ENCODE results near the gene PHF2.

Gene PHF2

GRCh38 chr9:93701494-93702218, 125.3 kb downstream of the PHF2 start:
- DNase-seq (ENCODE audit: low spot score) = peak; percentile 9

GRCh38 chr9:93702261-93702660, 125.9 kb downstream of the PHF2 start:
- peak; percentile 24 for DNase-seq (ENCODE audit: low spot score)

GRCh38 chr9:93708289-93708986, 132.1 kb downstream of the PHF2 start:
- DNase-seq (ENCODE audit: low spot score) = no peak

GRCh38 chr9:93708987-93709302, 132.6 kb downstream of the PHF2 start:
- DNase-seq (ENCODE audit: low spot score) = no peak

- no peak for DNase-seq (ENCODE audit: low spot score)
Measured at GRCh38 chr9:93709600-93710369, 133.4 kb downstream of the PHF2 start.

- no peak for DNase-seq (ENCODE audit: low spot score)
Measured at GRCh38 chr9:93710370-93710723, 134.0 kb downstream of the PHF2 start.

- no peak for DNase-seq (ENCODE audit: low spot score)
Measured at GRCh38 chr9:93711002-93711401, 134.6 kb downstream of the PHF2 start.

- DNase-seq (ENCODE audit: low spot score) = no peak
Measured at GRCh38 chr9:93712896-93713295, 136.5 kb downstream of the PHF2 start.

GRCh38 chr9:93713716-93714115, 137.3 kb downstream of the PHF2 start:
- DNase-seq (ENCODE audit: low spot score) = no peak

- no peak for DNase-seq (ENCODE audit: low spot score)
Measured at GRCh38 chr9:93721417-93721965, 145.1 kb downstream of the PHF2 start.

GRCh38 chr9:93724852-93725251, 148.5 kb downstream of the PHF2 start:
- DNase-seq (ENCODE audit: low spot score) = no peak

GRCh38 chr9:93725382-93725781, 149.0 kb downstream of the PHF2 start:
- no peak for DNase-seq (ENCODE audit: low spot score)

- DNase-seq (ENCODE audit: low spot score) = no peak
Measured at GRCh38 chr9:93726147-93726546, 149.8 kb downstream of the PHF2 start.

Measured in D341Med (cell line).